HepG2 (cell line): Measurements from ENCODE around the gene PAFAH1B2. TPM values are rescaled to one million over a fixed set of nuclear protein-coding genes. Genes with fewer than 3 reads are reported as not detected.

Experiments
- BCL6 ChIP-seq: IDR thresholded peaks from 2 replicates; pipeline ENCODE4 v1.6.1; 2016; ENCODE audit warnings: missing genetic modification reagents, missing compliant biosample characterization
- ELF3 ChIP-seq: IDR thresholded peaks from 2 replicates; pipeline ENCODE4 v1.6.1; 2016; ENCODE audit warnings: missing genetic modification reagents, missing compliant biosample characterization
- HNF4G ChIP-seq, 2 experiments: sonication (generic) in 1 of 2; formaldehyde crosslinking in 1 of 2; IDR thresholded peaks; 2 replicates each; pipeline versions ENCODE4 v1.4.0 to v1.6.1; 2011 to 2020; ENCODE audit warnings: borderline replicate concordance in 2 of 2, low read depth in 2 of 2, mild to moderate bottlenecking in 2 of 2, low read length in 1 of 2, missing genetic modification reagents in 1 of 2, moderate library complexity in 1 of 2
- HOXA7 ChIP-seq: sonication (generic); formaldehyde crosslinking; IDR thresholded peaks from 2 replicates; pipeline ENCODE4 v1.8.1; 2022; ENCODE audit warnings: mild to moderate bottlenecking, missing genetic modification reagents, moderate library complexity
- MAFG ChIP-seq: sonication (generic); formaldehyde crosslinking; IDR thresholded peaks from 2 replicates; pipeline ENCODE4 v1.5.1; 2020; ENCODE audit warnings: mild to moderate bottlenecking, missing genetic modification reagents
- MAFK ChIP-seq, 2 experiments: IDR thresholded peaks in 1 of 2; conservative IDR thresholded peaks in 1 of 2; 2 replicates each; pipeline ENCODE4 v1.6.1; 2011; ENCODE audit warnings: improper control_type of control experiment in 2 of 2, low read length in 2 of 2
- MBNL3 ChIP-seq: fragments of 250-450 bp; sonication (Bioruptor Pico); conservative IDR thresholded peaks from 2 replicates; pipeline ENCODE4 v1.8.0; 2022; ENCODE audit warnings: mild to moderate bottlenecking, inconsistent platforms
- NFE2L2 ChIP-seq: fragments of 150-350 bp; IDR thresholded peaks from 2 replicates; pipeline ENCODE4 v1.6.1; 2014; ENCODE audit warnings: low read length
- NFYC ChIP-seq: IDR thresholded peaks from 2 replicates; pipeline ENCODE4 v1.6.1; 2016; ENCODE audit warnings: missing genetic modification reagents, missing compliant biosample characterization
- NRL ChIP-seq: sonication (generic); formaldehyde crosslinking; IDR thresholded peaks from 2 replicates; pipeline ENCODE4 v1.5.0; 2020; ENCODE audit warnings: missing genetic modification reagents, mild to moderate bottlenecking, moderate library complexity, borderline replicate concordance
- SNAPC2 ChIP-seq: sonication (generic); formaldehyde crosslinking; IDR thresholded peaks from 2 replicates; pipeline ENCODE4 v1.8.1; 2022; ENCODE audit warnings: mild to moderate bottlenecking, missing genetic modification reagents
- SUZ12 ChIP-seq: fragments of 150-350 bp; IDR thresholded peaks from 2 replicates; pipeline ENCODE4 v1.6.1; 2014; ENCODE audit warnings: low read depth, low read length
- ZBTB38 ChIP-seq: sonication (generic); formaldehyde crosslinking; IDR thresholded peaks from 2 replicates; pipeline ENCODE4 v1.5.1; 2020; ENCODE audit warnings: mild to moderate bottlenecking, missing genetic modification reagents
- ZBTB42 ChIP-seq: sonication (generic); formaldehyde crosslinking; IDR thresholded peaks from 2 replicates; pipeline ENCODE4 v1.5.0; 2020; ENCODE audit warnings: mild to moderate bottlenecking, missing genetic modification reagents
- ZBTB7A ChIP-seq: sonication (generic); formaldehyde crosslinking; IDR thresholded peaks from 2 replicates; pipeline ENCODE4 v1.8.0; 2022; ENCODE audit warnings: mild to moderate bottlenecking, missing genetic modification reagents
- ZC3H4 ChIP-seq: sonication (generic); formaldehyde crosslinking; IDR thresholded peaks from 2 replicates; pipeline ENCODE4 v1.4.0; 2020; ENCODE audit warnings: missing genetic modification reagents, borderline replicate concordance
- ZKSCAN1 ChIP-seq: fragments of 150-350 bp; IDR thresholded peaks from 2 replicates; pipeline ENCODE4 v1.6.1; 2014; ENCODE audit warnings: low read length
- ZNF331 ChIP-seq: sonication (generic); formaldehyde crosslinking; IDR thresholded peaks from 2 replicates; pipeline ENCODE4 v1.4.0; 2020; ENCODE audit warnings: missing genetic modification reagents
- ZNF484 ChIP-seq: sonication (generic); formaldehyde crosslinking; IDR thresholded peaks from 2 replicates; pipeline ENCODE4 v1.5.1; 2020; ENCODE audit warnings: mild to moderate bottlenecking, low read depth, missing genetic modification reagents, borderline replicate concordance
- ZNF510 ChIP-seq: sonication (generic); formaldehyde crosslinking; IDR thresholded peaks from 2 replicates; pipeline ENCODE4 v1.4.0; 2020; ENCODE audit warnings: low read depth, mild to moderate bottlenecking, missing genetic modification reagents
- ZNF672 ChIP-seq: sonication (generic); formaldehyde crosslinking; IDR thresholded peaks from 2 replicates; pipeline ENCODE4 v1.8.1; 2022; ENCODE audit warnings: missing genetic modification reagents
- ZSCAN20 ChIP-seq: sonication (generic); formaldehyde crosslinking; IDR thresholded peaks from 2 replicates; pipeline ENCODE4 v1.4.0; 2020; ENCODE audit warnings: missing genetic modification reagents, mild to moderate bottlenecking, borderline replicate concordance
- ZSCAN9 ChIP-seq: IDR thresholded peaks from 2 replicates; pipeline ENCODE4 v1.6.1; 2016; ENCODE audit warnings: borderline replicate concordance
- polyA plus RNA-seq, 8 experiments: library from polyadenylated mRNA; depleted of rRNA in 3 of 8; stranded (reverse) in 7 of 8; unstranded in 1 of 8; fragments of >200 nt; fragmentation: Illumina TruSeq in 4 of 8; extraction: Trizol in 4 of 8; gene quantifications; 2 replicates each; pipeline versions ENCODE4 v1.2.1 to v1.2.3, GENCODE V29; 2011 to 2016; ENCODE audit warnings: low read depth in 4 of 8, missing spikeins in 1 of 8, mixed read lengths in 1 of 8; ENCODE audit not compliant: insufficient read depth in 1 of 8
- total RNA-seq, 5 experiments: library from RNA; depleted of rRNA; stranded (reverse); fragments of >200 nt; fragmentation: Illumina TruSeq; extraction: Trizol; gene quantifications; 2 replicates each; pipeline ENCODE4 v1.2.3, GENCODE V29; 2016; ENCODE audit warnings: low read depth in 1 of 5
- TF ChIP-seq, protein P1 (sequence below): sonication (generic); formaldehyde crosslinking; IDR thresholded peaks from 2 replicates; pipeline ENCODE4 v1.8.0; 2022; ENCODE audit warnings: missing genetic modification reagents, mild to moderate bottlenecking, inconsistent platforms, borderline replicate concordance
- TF ChIP-seq, protein P2 (sequence below): IDR thresholded peaks from 2 replicates; pipeline ENCODE4 v1.6.1; 2016; ENCODE audit warnings: low read depth
- TF ChIP-seq, protein P3 (sequence below): sonication (generic); formaldehyde crosslinking; IDR thresholded peaks from 2 replicates; pipeline ENCODE4 v1.8.1; 2023; ENCODE audit warnings: missing genetic modification reagents, mild to moderate bottlenecking, borderline replicate concordance
- TF ChIP-seq, protein P4 (sequence below): sonication (generic); formaldehyde crosslinking; IDR thresholded peaks from 2 replicates; pipeline ENCODE4 v1.8.0; 2022; ENCODE audit warnings: mild to moderate bottlenecking, missing genetic modification reagents

PAFAH1B2 gene
- total and polyA plus RNA-seq, 2 of the 13 experiments (the other 11 are each of a cell fraction or from before 2014, with no cell fraction given), result 28.8 to 104 TPM

DNA sequence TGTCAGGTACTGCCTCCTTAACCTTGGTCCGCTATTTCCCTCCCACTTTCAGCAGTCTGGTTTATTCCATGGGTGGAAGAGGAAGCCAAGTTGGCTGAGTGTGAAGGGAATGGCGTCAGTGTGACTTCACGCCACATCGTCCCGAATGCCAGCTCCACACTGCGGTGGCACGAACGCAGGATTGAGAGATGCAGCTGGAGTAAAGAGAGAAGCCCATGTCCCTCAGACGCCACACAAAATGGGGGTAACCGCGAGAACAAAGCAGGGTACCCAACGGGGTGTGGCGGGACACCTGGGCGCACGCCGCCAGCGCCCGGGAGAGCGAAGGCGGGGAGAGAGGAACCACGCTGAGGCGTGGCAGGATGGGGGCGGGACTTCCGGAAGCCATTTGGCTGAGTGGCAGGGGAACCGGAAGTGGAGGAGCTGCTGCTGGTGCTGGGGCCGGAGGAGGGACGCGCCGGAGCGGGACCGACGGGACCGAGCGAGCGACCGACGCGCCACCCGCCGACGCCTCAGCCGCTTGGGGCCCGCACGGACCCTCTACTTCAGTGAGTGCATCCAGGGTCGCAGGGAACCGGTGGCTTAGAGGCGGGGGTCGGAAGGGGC is at the start of gene PAFAH1B2 (continued):
- TF ChIP-seq ZKSCAN1 (no peak), ZSCAN20 (no peak), SUZ12 (no peak), NFYC (CRISPR knock-in tag) (peak; percentile 53), ZSCAN9 (CRISPR knock-in tag) (peak; percentile 68; the same call in 1 of the 2 replicates), MAFG (CRISPR knock-in tag) (no peak), HOXA7 (0 out of 2 replicates have a peak, but pooled peaks have one; percentile 44), NFE2L2 (no peak), BCL6 (CRISPR knock-in tag) (peak; percentile 46; the same call in 1 of the 2 replicates), NRL (CRISPR knock-in tag) (peak; percentile 82), ZBTB38 (peak; percentile 65), HNF4G (IDR thresholded peaks at IDR 0.05; ENCODE audit: borderline replicate concordance, low read depth, low read length) (peak; percentile 8; the same call in 1 of the 2 replicates), HNF4G (CRISPR knock-in tag; IDR thresholded peaks at IDR 0.05; ENCODE audit: borderline replicate concordance, low read depth) (no peak), SNAPC2 (CRISPR knock-in tag) (no peak), ZNF331 (CRISPR knock-in tag) (peak; percentile 69), ZC3H4 (no peak), ZNF672 (no peak), ZBTB7A (CRISPR knock-in tag) (no peak), ELF3 (peak; percentile 77; the same call in 1 of the 2 replicates), ZBTB42 (0 out of 2 replicates have a peak, but pooled peaks have one; percentile 45), MBNL3 (no peak), ZNF484 (CRISPR knock-in tag) (peak; percentile 88; the same call in 1 of the 2 replicates), ZNF510 (peak; percentile 95; the same call in 1 of the 2 replicates), MAFK (conservative IDR thresholded peaks at IDR 0.05 in 1 of 2, IDR thresholded peaks at IDR 0.05 in 1 of 2; ENCODE audit: low read length in 2 of 2) (no peak)
- TF ChIP-seq, protein P1, sequence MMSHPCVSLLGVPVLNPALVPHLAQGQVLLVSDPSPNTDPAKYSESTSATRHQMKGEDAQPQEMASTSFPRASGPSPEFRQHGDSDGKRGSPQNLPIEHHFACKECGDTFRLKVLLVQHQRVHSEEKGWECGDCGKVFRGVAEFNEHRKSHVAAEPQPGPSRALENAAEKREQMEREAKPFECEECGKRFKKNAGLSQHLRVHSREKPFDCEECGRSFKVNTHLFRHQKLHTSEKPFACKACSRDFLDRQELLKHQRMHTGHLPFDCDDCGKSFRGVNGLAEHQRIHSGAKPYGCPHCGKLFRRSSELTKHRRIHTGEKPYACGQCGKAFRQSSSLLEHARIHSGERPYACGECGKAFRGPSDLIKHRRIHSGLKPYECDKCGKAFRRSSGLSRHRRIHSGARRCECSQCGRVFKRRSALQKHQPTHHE (CRISPR knock-in tag), result peak; percentile 83
- TF ChIP-seq, protein P2, sequence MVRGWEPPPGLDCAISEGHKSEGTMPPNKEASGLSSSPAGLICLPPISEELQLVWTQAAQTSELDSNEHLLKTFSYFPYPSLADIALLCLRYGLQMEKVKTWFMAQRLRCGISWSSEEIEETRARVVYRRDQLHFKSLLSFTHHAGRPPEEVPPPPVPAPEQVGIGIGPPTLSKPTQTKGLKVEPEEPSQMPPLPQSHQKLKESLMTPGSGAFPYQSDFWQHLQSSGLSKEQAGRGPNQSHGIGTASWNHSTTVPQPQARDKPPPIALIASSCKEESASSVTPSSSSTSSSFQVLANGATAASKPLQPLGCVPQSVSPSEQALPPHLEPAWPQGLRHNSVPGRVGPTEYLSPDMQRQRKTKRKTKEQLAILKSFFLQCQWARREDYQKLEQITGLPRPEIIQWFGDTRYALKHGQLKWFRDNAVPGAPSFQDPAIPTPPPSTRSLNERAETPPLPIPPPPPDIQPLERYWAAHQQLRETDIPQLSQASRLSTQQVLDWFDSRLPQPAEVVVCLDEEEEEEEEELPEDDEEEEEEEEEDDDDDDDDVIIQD (CRISPR knock-in tag), result peak; percentile 36; the same call in 1 of the 2 replicates
- TF ChIP-seq, protein P3, sequence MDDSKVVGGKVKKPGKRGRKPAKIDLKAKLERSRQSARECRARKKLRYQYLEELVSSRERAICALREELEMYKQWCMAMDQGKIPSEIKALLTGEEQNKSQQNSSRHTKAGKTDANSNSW (CRISPR knock-in tag), result 0 out of 2 replicates have a peak, but pooled peaks have one; percentile 57
- TF ChIP-seq, protein P4, sequence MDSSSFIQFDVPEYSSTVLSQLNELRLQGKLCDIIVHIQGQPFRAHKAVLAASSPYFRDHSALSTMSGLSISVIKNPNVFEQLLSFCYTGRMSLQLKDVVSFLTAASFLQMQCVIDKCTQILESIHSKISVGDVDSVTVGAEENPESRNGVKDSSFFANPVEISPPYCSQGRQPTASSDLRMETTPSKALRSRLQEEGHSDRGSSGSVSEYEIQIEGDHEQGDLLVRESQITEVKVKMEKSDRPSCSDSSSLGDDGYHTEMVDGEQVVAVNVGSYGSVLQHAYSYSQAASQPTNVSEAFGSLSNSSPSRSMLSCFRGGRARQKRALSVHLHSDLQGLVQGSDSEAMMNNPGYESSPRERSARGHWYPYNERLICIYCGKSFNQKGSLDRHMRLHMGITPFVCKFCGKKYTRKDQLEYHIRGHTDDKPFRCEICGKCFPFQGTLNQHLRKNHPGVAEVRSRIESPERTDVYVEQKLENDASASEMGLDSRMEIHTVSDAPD, result no peak
